GM18505 (cell line): ENCODE results near the gene STK35.

Source experiments
- ATAC-seq: cut with Tn5 transposase; IDR thresholded peaks from one replicate; pipeline ENCODE4 v1.9.1; 2021; ENCODE audit not compliant: unreplicated experiment
- POLR2A ChIP-seq: IDR thresholded peaks from 4 replicates; pipeline ENCODE4 v1.6.1; 2011; ENCODE audit warnings: borderline replicate concordance; ENCODE audit not compliant: insufficient read depth, insufficient read length; ENCODE audit errors: extremely low read depth

Gene STK35

GRCh38 chr20:2149507-2149906, 47.9 kb downstream of the STK35 start:
- ATAC-seq, result no peak
- TF ChIP-seq POLR2A, result no peak

- no peak for ATAC-seq
- TF ChIP-seq POLR2A, result no peak
Measured at GRCh38 chr20:2150660-2151059, 49.0 kb downstream of the STK35 start.

- TF ChIP-seq POLR2A, result no peak
- ATAC-seq, result no peak
Measured at GRCh38 chr20:2151858-2152281, 50.2 kb downstream of the STK35 start.

GRCh38 chr20:2152317-2152716, 50.7 kb downstream of the STK35 start:
- no peak for TF ChIP-seq POLR2A
- no peak for ATAC-seq

GRCh38 chr20:2153326-2153725, 51.7 kb downstream of the STK35 start:
- ATAC-seq, result no peak
- no peak for TF ChIP-seq POLR2A

GRCh38 chr20:2156224-2156623, 54.6 kb downstream of the STK35 start:
- no peak for ATAC-seq
- TF ChIP-seq POLR2A, result no peak

GRCh38 chr20:2156666-2157624, 55.3 kb downstream of the STK35 start:
- no peak for TF ChIP-seq POLR2A
- no peak for ATAC-seq

- no peak for TF ChIP-seq POLR2A
- ATAC-seq, result no peak
Measured at GRCh38 chr20:2162125-2162822, 60.6 kb downstream of the STK35 start.

GRCh38 chr20:2162823-2163166, 61.2 kb downstream of the STK35 start:
- TF ChIP-seq POLR2A, result no peak
- ATAC-seq, result no peak

- ATAC-seq, result no peak
- TF ChIP-seq POLR2A, result no peak
Measured at GRCh38 chr20:2163312-2163711, 61.7 kb downstream of the STK35 start.

GRCh38 chr20:2163757-2164156, 62.1 kb downstream of the STK35 start:
- no peak for TF ChIP-seq POLR2A
- no peak for ATAC-seq

- no peak for TF ChIP-seq POLR2A
- ATAC-seq, result no peak
Measured at GRCh38 chr20:2164421-2164820, 62.8 kb downstream of the STK35 start.

- TF ChIP-seq POLR2A, result no peak
- no peak for ATAC-seq
Measured at GRCh38 chr20:2164966-2165365, 63.3 kb downstream of the STK35 start.

- no peak for ATAC-seq
- no peak for TF ChIP-seq POLR2A
Measured at GRCh38 chr20:2165871-2166270, 64.2 kb downstream of the STK35 start.

GRCh38 chr20:2167112-2167511, 65.5 kb downstream of the STK35 start:
- no peak for TF ChIP-seq POLR2A
- no peak for ATAC-seq

GRCh38 chr20:2168946-2169345, 67.3 kb downstream of the STK35 start:
- no peak for ATAC-seq

More at GRCh38 chr20:2168946-2169345, 67.3 kb downstream of the STK35 start:
- TF ChIP-seq POLR2A, result no peak
